Neuronal stem cell (in vitro differentiated cells): ENCODE measurements around the gene CD244.
A peak's percentile ranks its signal among the peaks of the same experiment; 100 is the strongest.

Source experiments
- DNase-seq: peaks from one replicate; pipeline ENCODE4 v3.0.0-alpha.2; 2013; ENCODE audit warnings: low spot score
- H2AFZ ChIP-seq: one replicate; pipeline ENCODE4 v1.6.1; 2013; ENCODE audit warnings: mild to moderate bottlenecking, low read length, inconsistent platforms
- H2AK5ac ChIP-seq: 2 replicates; pipeline ENCODE4 v1.6.1; 2013; ENCODE audit warnings: low read depth, mild to moderate bottlenecking, inconsistent platforms, low read length, moderate library complexity, mixed read lengths
- H2BK120ac ChIP-seq: 2 replicates; pipeline ENCODE4 v1.6.1; 2013; ENCODE audit warnings: low read depth, mild to moderate bottlenecking, inconsistent platforms, low read length, moderate library complexity, mixed read lengths
- H2BK12ac ChIP-seq: one replicate; pipeline ENCODE4 v1.6.1; 2013; ENCODE audit warnings: low read length, inconsistent platforms
- H2BK15ac ChIP-seq: 2 replicates; pipeline ENCODE4 v1.6.1; 2013; ENCODE audit warnings: mild to moderate bottlenecking, low read length, inconsistent platforms, mixed read lengths
- H2BK5ac ChIP-seq: one replicate; pipeline ENCODE4 v1.6.1; 2013; ENCODE audit warnings: inconsistent platforms, mild to moderate bottlenecking, low read length, moderate library complexity
- H3K14ac ChIP-seq: one replicate; pipeline ENCODE4 v1.6.1; 2013; ENCODE audit warnings: low read length, inconsistent platforms
- H3K18ac ChIP-seq: 2 replicates; pipeline ENCODE4 v1.6.1; 2013; ENCODE audit warnings: low read length, inconsistent platforms
- H3K23ac ChIP-seq: 2 replicates; pipeline ENCODE4 v1.6.1; 2013; ENCODE audit warnings: low read depth, mild to moderate bottlenecking, mixed read lengths, low read length, inconsistent platforms; ENCODE audit not compliant: poor library complexity
- H3K27ac ChIP-seq: replicated peaks from 3 replicates; pipeline ENCODE4 v1.5.1; 2013; ENCODE audit warnings: low read length, inconsistent platforms
- H3K27me3 ChIP-seq, 3 experiments: 2 replicates each; pipeline ENCODE4 v1.6.1; 2013; ENCODE audit warnings: low read length in 3 of 3, mild to moderate bottlenecking in 2 of 3, inconsistent platforms in 1 of 3, low read depth in 1 of 3, mixed read lengths in 1 of 3, moderate library complexity in 1 of 3; ENCODE audit not compliant: control insufficient read depth in 3 of 3, insufficient read depth in 3 of 3
- H3K36me3 ChIP-seq, 2 donors: replicated peaks in 1 of 2; 2 replicates each; pipeline ENCODE4 v1.6.1; 2013; ENCODE audit warnings: low read length in 2 of 2; ENCODE audit not compliant: control insufficient read depth in 2 of 2, insufficient read depth in 2 of 2
- H3K4ac ChIP-seq: 2 replicates; pipeline ENCODE4 v1.6.1; 2013; ENCODE audit warnings: inconsistent platforms, mild to moderate bottlenecking, low read length, moderate library complexity
- H3K4me1 ChIP-seq, 2 donors: 1 replicate in 1 of 2; 2 replicates in 1 of 2; pipeline ENCODE4 v1.6.1; 2013; ENCODE audit warnings: low read length in 2 of 2, low read depth in 1 of 2; ENCODE audit not compliant: control insufficient read depth in 2 of 2, insufficient read depth in 1 of 2
- H3K4me2 ChIP-seq: one replicate; pipeline ENCODE4 v1.6.1; 2013; ENCODE audit warnings: mild to moderate bottlenecking, low read length, inconsistent platforms; ENCODE audit not compliant: insufficient read depth, poor library complexity, severe bottlenecking
- H3K4me3 ChIP-seq, 2 donors: 2 replicates each; pipeline ENCODE4 v1.5.1; 2013; ENCODE audit warnings: low read length in 2 of 2, mild to moderate bottlenecking in 2 of 2, inconsistent platforms in 1 of 2, moderate library complexity in 1 of 2
- H3K79me1 ChIP-seq: one replicate; pipeline ENCODE4 v1.6.1; 2013; ENCODE audit warnings: low read depth, mild to moderate bottlenecking, inconsistent platforms, low read length, moderate library complexity
- H3K9ac ChIP-seq: one replicate; pipeline ENCODE4 v1.6.1; 2013; ENCODE audit warnings: mild to moderate bottlenecking, low read depth, low read length, inconsistent platforms; ENCODE audit not compliant: poor library complexity
- H3K9me3 ChIP-seq, 2 donors: replicated peaks in 1 of 2; 2 replicates each; pipeline versions ENCODE3 to v1.6.1; 2013; ENCODE audit warnings: low read length in 2 of 2, mild to moderate bottlenecking in 2 of 2, inconsistent platforms in 1 of 2, low read depth in 1 of 2, mixed read lengths in 1 of 2, moderate library complexity in 1 of 2; ENCODE audit not compliant: control insufficient read depth in 2 of 2, insufficient read depth in 1 of 2
- H4K8ac ChIP-seq: one replicate; pipeline ENCODE4 v1.6.1; 2013; ENCODE audit warnings: low read depth, mild to moderate bottlenecking, inconsistent platforms, low read length, moderate library complexity
- H4K91ac ChIP-seq: one replicate; pipeline ENCODE4 v1.6.1; 2013; ENCODE audit warnings: low read length, low read depth, mild to moderate bottlenecking, inconsistent platforms; ENCODE audit not compliant: poor library complexity
- WGBS, 2 donors: extraction: QIAGEN DNeasy Blood & Tissue Kit; methylation state at CpG; one replicate each; pipeline ENCODE4 v1.1.7; 2013; ENCODE audit warnings: missing lambda C conversion rate in 2 of 2, mixed read lengths in 1 of 2; ENCODE audit not compliant: insufficient read length in 2 of 2, insufficient replicate concordance in 1 of 2; ENCODE audit errors: extremely low coverage in 2 of 2; 5-methylcytosine and 5-hydroxymethylcytosine counted together

CD244 gene

DNA sequence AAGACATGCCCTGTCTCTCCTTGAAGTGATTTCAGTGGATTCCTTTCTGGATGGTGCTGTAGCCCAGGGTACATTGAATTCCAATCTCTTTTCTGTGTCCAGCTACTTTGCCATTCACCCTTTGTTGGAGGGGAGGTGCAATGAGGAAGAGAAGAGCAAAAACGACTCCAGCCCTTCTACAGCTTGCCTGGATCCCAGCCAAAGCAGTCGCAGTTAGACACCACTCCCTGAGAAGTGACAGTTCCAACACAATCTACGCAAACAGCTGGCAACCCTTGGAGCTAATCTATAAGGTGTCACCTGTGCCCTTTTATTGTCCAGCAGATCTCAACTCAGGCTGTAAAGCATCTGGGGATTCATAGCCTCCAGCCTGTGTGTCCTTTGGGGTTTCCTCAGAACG is 4.6 kb downstream of the CD244 start:
- Histone ChIP-seq H3K4me1 (peaks cover 0 to 7% of the 10 kb centered on the region in 2 donors), H3K36me3 (no peaks in the 10 kb centered on the region), H2AFZ (no peak overlapping the region), H3K4ac (no peak overlapping the region), H3K14ac (no peak overlapping the region), H2BK120ac (no peak overlapping the region), H3K9ac (no peak overlapping the region), H3K79me1 (no peaks in the 10 kb centered on the region), H2BK12ac (no peak overlapping the region), H3K4me2 (no peak overlapping the region), H4K91ac (no peak overlapping the region), H3K23ac (no peak overlapping the region), H3K18ac (no peak overlapping the region), H3K9me3 (no peaks in the 10 kb centered on the region), H3K4me3 (no peak overlapping the region), H2AK5ac (no peak overlapping the region), H3K27me3 (peaks cover 0 to 2% (median 0%) of the 10 kb centered on the region in 3 experiments), H2BK5ac (no peak overlapping the region), H2BK15ac (no peak overlapping the region), H3K27ac (no peak overlapping the region), H4K8ac (no peak overlapping the region)
- WGBS, 2 donors, result no CpG with 5 or more reads among the region's 4 CpGs
- no peak for DNase-seq

GRCh38 chr1:160855181-160855981 is 7.3 kb downstream of the CD244 start:
- H3K4me1 ChIP-seq, result no peaks in the 10 kb centered on the region
- no peak overlapping the region for H3K9ac ChIP-seq
- no peak overlapping the region for H3K4me3 ChIP-seq
- no peak overlapping the region for H3K14ac ChIP-seq
- no peak overlapping the region for H2BK120ac ChIP-seq
- H3K23ac ChIP-seq, result no peak overlapping the region
- H2BK15ac ChIP-seq, result no peak overlapping the region
- H3K27me3 ChIP-seq, result peaks cover 0 to 2% (median 0%) of the 10 kb centered on the region in 3 experiments
- H3K4me2 ChIP-seq, result no peak overlapping the region
- no peaks in the 10 kb centered on the region for H3K79me1 ChIP-seq
- no peak for DNase-seq
- no peak overlapping the region for H2AFZ ChIP-seq
- no peak overlapping the region for H4K8ac ChIP-seq
- no peak overlapping the region for H3K27ac ChIP-seq
- H2BK5ac ChIP-seq, result no peak overlapping the region
- H3K36me3 ChIP-seq, result no peaks in the 10 kb centered on the region
- H2AK5ac ChIP-seq, result no peak overlapping the region
- no peak overlapping the region for H4K91ac ChIP-seq
- WGBS, 2 donors, result no CpG with 5 or more reads among the region's 9 CpGs
- no peak overlapping the region for H3K4ac ChIP-seq
- H2BK12ac ChIP-seq, result no peak overlapping the region
- peak overlapping the region; percentile 11 for H3K18ac ChIP-seq
- no peaks in the 10 kb centered on the region for H3K9me3 ChIP-seq

DNA sequence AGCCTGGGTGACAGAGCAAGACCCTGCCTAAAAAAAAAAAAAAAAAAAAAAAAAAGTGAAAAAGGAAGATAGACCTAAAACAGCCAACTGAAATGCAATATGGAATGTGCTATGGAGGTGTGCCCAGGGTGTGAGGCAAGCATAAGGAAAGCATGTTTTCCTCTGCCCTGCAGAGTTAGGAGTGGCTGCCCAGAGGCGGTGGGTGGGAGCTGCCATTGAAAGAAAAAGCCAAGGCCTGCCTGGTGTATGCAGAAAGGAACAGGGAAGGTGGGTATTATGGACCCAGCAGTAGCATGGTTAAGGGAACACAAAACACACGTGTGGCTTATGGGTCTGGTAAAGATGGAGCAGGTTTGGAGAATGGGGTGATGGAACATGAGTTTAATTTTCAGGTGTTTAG is 8.9 kb downstream of the CD244 start:
- peak overlapping the region; percentile 44 for H3K18ac ChIP-seq
- no peak overlapping the region for H2BK120ac ChIP-seq
- no peak overlapping the region for H3K23ac ChIP-seq
- no peaks in the 10 kb centered on the region for H3K79me1 ChIP-seq
- H3K36me3 ChIP-seq, result no peaks in the 10 kb centered on the region
- no peak overlapping the region for H4K8ac ChIP-seq
- H4K91ac ChIP-seq, result no peak overlapping the region
- no peak overlapping the region for H2BK5ac ChIP-seq
- H2AK5ac ChIP-seq, result no peak overlapping the region
- no peak overlapping the region for H2BK12ac ChIP-seq
- no peaks in the 10 kb centered on the region for H3K9me3 ChIP-seq
- no peak overlapping the region for H3K4me3 ChIP-seq
- no peak overlapping the region for H3K14ac ChIP-seq
- no peak overlapping the region for H3K4me2 ChIP-seq
- H2BK15ac ChIP-seq, result no peak overlapping the region
- H3K4me1 ChIP-seq, result no peaks in the 10 kb centered on the region
- no peak overlapping the region for H3K9ac ChIP-seq
- no CpG with 5 or more reads among the region's 2 CpGs for WGBS, 2 donors
- DNase-seq, result no peak
- no peak overlapping the region for H3K4ac ChIP-seq
- H3K27me3 ChIP-seq, result peaks cover 0 to 2% (median 0%) of the 10 kb centered on the region in 3 experiments
- H2AFZ ChIP-seq, result no peak overlapping the region
- H3K27ac ChIP-seq, result no peak overlapping the region

- Histone ChIP-seq H4K91ac (no peak overlapping the region), H3K36me3 (no peaks in the 10 kb centered on the region), H3K4me2 (no peak overlapping the region), H3K18ac (no peak overlapping the region), H2BK15ac (no peak overlapping the region), H2BK120ac (no peak overlapping the region), H3K4me1 (no peaks in the 10 kb centered on the region), H3K27ac (no peak overlapping the region), H4K8ac (no peak overlapping the region), H3K79me1 (no peaks in the 10 kb centered on the region), H3K9ac (no peak overlapping the region), H3K9me3 (no peaks in the 10 kb centered on the region), H3K23ac (no peak overlapping the region), H2BK12ac (no peak overlapping the region), H2AK5ac (no peak overlapping the region), H2BK5ac (no peak overlapping the region), H3K27me3 (peaks cover 0 to 2% (median 0%) of the 10 kb centered on the region in 3 experiments), H2AFZ (no peak overlapping the region), H3K4me3 (no peak overlapping the region), H3K4ac (no peak overlapping the region), H3K14ac (no peak overlapping the region)
- WGBS, 2 donors, result no CpG with 5 or more reads among the region's 3 CpGs
- no peak for DNase-seq
These were observed 9.7 kb downstream of the CD244 start for GRCh38 chr1:160853014-160853413.
